GM21529 (cell line): ENCODE results near the gene ZNF556.
"Not testable (repeated sequence)": the region's sequence is repeated elsewhere in the genome, so short reads cannot be mapped to it uniquely, and the experiment has no call there.

ENCODE experiments used
- ATAC-seq: cut with Tn5 transposase; IDR thresholded peaks from one replicate; pipeline ENCODE4 v1.9.1; 2021; ENCODE audit not compliant: unreplicated experiment

Gene ZNF556

GRCh38 chr19:2903326-2903725 lies 36.2 kb downstream of the ZNF556 start:
- not testable (repeated sequence) for ATAC-seq

GRCh38 chr19:2905918-2906519 lies 38.9 kb downstream of the ZNF556 start:
- ATAC-seq, result no peak

- no peak for ATAC-seq
Observed at GRCh38 chr19:2906631-2907195, 39.6 kb downstream of the ZNF556 start.

GRCh38 chr19:2912306-2912705 lies 45.2 kb downstream of the ZNF556 start:
- no peak for ATAC-seq

- no peak for ATAC-seq
Observed at GRCh38 chr19:2917275-2918184, 50.4 kb downstream of the ZNF556 start.

- ATAC-seq, result no peak
Observed at GRCh38 chr19:2922987-2923386, 55.9 kb downstream of the ZNF556 start.

GRCh38 chr19:2923510-2923909 lies 56.4 kb downstream of the ZNF556 start:
- ATAC-seq, result no peak

GRCh38 chr19:2926341-2927031 lies 59.4 kb downstream of the ZNF556 start:
- ATAC-seq, result no peak

- ATAC-seq, result no peak
Observed at GRCh38 chr19:2927032-2927430, 59.9 kb downstream of the ZNF556 start.
